ENCODE results near the gene DAB2.

- TF ChIP-seq CTCF (IDR thresholded peaks at IDR 0.05; ENCODE audit: low read length) (no peak), EZH2 (IDR thresholded peaks at IDR 0.05; ENCODE audit: borderline replicate concordance, low read length) (no peak)
Observed at GRCh38 chr5:39470811-39471210, 46.0 kb upstream of the DAB2 start.
